ENCODE data around the gene CDK5RAP2.

The CDK5RAP2 gene

GRCh38 chr9:120434532-120434931 is 145.4 kb downstream of the CDK5RAP2 start:
- no peak for DNase-seq

- DNase-seq: no peak
Observed at GRCh38 chr9:120433701-120434100, 146.3 kb downstream of the CDK5RAP2 start.

DNA sequence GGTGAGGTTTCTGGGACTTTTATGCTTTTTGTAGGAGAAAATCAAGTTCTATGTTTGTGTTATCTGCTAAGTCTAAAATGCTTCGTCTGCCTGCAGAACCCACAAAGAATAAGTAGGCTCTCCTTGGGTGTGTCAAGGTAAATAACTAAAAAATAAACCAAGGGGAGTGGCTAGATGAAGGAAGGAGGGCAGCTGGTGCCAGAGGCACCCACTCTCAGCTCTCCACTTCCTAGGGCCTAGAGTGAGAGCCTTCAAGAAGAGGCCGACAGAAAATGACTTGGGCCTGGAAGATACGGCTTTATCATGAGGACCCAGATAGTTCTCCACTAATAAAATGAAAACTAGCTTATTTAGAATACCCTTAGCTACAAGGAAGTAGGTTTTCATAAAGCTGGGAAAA is 147.4 kb downstream of the CDK5RAP2 start:
- DNase-seq: no peak

DNA sequence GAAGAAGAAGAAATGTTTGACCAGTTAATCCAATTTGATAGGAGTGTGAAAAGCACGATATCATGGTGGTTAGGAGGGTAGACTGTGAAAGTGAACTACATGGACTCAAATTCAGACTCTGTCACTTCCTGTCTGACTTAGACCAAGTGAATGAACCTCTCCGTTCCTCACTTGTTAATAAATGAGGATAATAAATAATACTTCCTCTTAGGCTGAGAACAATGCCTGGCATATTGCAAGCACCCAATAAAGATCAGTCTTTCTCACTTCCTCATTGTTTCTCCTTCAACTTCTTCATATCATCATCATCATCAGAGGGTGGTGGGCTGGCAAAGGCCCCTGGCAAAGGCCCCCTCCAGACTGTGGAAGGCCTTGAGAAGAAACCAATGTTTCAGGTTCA is 148.7 kb downstream of the CDK5RAP2 start:
- DNase-seq: no peak

- DNase-seq: no peak
Observed at GRCh38 chr9:120424248-120424647, 155.7 kb downstream of the CDK5RAP2 start.

GRCh38 chr9:120423812-120424211 is 156.2 kb downstream of the CDK5RAP2 start:
- no peak for DNase-seq

DNA sequence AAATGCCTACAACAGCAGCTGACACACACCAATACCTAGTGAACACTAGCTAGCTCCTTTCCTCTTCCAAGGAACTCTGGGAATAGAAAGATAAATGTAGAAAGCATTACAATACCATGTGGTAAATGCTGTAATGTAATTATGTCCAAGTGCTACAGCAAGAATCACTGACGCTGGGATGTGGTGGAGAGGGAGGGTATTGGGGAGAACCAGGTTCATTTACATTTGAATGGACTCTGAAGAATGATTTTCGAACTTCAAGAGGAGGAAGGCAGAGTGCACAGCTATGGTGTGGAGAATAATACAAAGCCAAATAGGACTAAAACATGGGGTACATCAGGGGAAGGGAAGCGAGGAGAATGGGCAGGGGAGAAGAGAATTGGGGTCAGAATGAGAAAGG is 158.0 kb downstream of the CDK5RAP2 start:
- DNase-seq: no peak

DNA sequence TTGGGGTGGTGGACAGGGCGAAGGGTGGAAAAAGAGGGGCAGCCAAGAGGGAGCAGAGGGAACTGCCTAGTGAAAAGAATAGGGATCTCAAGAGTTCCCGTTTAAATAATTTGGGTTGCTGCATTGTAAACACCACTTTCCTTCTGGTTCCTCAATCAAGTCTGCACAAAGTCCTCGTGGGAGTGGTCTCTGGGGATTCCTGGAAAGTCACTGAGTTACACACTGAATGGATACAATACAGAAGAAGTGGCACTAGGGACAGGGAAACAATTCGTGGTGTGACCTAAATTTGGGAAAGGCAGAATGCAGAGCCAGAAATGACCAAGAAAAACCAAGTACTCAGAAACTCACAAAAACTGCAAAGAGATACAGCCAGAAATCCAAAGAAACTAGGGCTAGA is 161.7 kb downstream of the CDK5RAP2 start:
- no peak for DNase-seq

DNA sequence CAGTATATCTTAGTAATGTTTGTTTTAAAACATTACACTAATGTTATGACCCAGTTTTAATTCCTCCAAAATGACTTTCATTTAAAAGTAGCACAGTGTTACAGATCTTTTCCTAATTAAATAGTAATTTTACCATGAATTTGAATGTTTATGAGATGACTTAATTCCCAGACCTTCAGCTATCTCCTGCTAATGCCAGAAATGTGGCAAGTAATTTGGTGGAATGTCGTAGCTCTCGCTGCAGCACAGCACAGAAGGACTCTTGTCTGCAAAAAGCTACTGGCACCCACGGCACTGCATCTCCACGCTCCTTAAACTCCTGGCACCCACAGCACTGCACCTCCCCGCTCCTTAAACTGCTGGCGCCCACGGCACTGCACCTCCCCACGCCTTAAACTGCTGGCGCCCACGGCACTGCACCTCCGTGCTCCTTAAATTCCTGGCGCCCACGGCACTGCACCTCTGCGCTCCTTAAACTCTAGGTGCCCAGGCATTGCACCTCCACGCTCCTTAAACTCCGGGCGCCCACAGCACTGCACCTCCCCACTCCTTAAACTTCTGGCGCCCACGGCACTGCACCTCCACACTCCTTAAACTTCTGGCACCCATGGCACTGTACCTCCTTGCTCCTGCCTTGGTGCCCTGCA is 163.1 kb downstream of the CDK5RAP2 start:
- no peak for DNase-seq

- DNase-seq: no peak
Observed at GRCh38 chr9:120413121-120414048, 166.6 kb downstream of the CDK5RAP2 start.

DNA sequence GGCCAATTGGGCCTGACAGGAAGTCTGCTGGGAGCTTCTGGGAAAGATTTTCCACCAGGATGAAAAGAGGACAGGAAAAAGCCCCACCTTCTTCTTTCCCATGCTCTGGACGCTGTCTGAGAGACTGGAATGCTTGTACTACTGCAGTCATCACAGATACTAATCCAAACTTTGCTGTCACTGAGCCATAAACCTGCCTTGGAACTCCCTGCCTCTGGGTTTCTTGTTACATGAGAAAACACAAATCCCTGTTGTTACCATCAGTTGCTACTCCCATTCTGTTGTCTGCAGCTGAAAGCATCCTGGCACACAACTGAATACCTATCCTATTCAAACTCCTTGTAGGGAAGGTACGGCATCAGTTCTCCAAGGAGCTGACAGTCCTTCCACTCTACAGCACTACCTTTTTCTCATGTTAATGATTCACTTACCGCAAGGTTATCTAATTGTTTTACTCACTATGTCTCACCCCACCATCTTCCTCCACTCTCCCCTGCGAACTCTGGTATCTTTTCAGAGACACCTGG is 167.5 kb downstream of the CDK5RAP2 start:
- DNase-seq: no peak

DNA sequence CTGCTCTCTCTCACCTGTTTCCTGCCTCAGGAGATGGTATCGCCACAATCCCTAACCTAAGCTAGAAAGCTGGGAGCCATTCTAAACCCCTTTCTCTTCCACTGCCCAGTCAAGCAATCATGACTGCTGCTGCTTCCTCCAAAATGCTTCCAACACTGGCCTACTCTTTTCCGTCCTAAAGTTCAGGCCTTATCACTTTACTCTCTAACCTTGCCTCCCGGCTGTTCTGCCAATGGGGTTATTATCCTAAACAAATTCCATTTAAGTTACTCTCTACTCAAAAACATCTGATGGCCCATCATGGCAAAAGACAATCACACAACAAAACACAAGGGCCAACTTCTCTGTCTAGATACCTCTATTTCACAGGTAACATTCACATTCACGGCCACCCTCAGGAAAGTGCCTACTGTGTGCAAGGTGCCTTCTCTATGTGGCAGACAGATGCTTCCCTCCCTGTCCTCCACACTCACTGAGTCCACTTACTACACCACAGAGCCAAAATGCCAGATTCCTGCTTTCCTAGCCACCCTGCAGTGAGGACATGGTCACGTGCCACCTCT is 168.0 kb downstream of the CDK5RAP2 start:
- DNase-seq: no peak

DNA sequence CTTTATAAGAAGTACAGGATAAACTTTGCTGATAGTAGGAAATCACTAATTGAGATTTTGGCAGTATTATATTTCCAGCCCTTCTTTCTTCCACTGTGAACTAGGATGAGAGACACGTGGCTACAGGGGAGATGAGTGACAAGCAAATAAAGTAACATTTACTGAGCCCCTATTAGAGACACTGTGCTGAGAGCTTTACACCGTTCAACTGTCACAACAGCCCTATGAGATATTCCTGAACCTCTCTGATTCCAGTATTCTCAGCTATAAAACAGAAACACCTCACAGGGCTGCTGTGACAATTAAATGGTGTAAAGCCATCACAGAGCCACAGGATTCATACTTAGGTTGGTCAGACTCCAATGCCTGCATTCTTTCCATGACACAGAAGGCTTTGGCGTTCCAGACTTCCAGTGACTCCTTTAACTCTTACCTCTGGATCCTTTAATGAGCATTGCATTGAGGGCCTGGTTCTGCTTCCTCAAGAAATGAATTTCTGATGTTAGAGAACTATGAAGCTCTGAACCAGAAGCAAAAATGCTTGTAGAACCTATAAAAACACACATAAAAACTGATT is 169.0 kb downstream of the CDK5RAP2 start:
- no peak for DNase-seq

DNA sequence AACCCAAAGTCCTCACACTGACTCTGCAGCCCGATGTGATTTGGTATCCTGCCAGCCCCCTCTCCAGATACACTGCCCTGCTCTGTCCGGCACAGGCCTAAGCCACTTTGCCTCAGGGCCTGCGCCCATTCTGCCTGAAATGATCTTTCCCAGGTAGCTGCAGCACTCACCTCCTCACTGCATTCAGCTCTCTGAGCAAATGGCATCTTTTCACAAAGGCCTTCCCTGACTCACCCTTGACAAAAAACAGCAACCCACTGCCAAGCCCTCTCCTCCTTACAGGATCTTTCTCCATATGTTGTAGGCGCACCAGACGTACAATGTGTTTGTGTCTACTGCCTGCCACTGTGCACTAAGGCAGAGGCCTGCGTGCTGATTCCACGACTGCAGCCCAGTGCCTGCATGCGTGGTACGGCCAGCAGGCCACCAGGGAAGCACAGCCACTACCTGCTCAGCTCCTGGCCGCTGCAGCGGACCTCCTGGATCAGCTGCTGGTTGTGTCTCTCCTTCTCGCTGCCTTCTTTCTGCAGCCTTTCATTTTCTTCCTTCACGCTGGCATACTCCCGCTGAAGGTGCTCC is 171.2 kb downstream of the CDK5RAP2 start:
- no peak for DNase-seq

DNA sequence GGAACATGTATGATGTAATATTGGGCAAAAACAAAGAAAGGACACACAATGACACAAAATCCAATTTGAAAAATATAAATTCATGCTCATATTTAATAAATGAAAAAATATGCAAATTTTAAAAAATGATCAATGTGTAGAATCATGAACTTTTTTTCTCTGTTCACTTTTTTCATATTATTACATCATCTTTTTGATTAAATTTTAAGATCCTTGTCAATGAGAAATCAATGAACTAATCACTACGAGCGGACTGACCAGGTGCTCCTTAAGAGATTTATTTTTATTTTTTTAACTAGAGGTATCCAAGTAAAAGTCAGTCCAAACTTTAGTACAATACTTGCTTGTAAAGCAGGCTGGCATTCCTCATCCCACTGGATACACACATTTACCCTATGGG is 174.1 kb downstream of the CDK5RAP2 start:
- DNase-seq: no peak

DNA sequence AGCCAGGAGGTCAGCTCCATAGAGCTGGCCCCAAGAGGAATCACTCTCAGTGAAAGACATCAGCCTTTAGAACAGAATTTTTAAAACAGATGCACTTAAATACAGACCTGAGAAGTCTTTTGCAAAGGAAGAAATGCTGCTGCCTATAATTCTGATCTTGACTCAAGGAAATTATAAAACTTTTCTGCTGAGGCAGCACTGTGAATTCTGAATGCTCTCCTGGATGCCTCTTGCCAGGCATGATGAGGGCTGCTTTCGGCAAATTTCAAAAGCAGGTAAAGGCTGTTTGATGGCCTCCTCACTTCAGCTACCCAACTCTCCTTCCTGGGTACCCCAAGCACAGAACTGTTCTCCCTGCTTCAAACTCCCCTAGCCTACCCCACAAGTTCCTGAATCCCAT is 174.8 kb downstream of the CDK5RAP2 start:
- no peak for DNase-seq

- DNase-seq: no peak
Observed at GRCh38 chr9:120403543-120403856, 176.5 kb downstream of the CDK5RAP2 start.

GRCh38 chr9:120402741-120403542 is 177.0 kb downstream of the CDK5RAP2 start:
- DNase-seq: no peak

DNA sequence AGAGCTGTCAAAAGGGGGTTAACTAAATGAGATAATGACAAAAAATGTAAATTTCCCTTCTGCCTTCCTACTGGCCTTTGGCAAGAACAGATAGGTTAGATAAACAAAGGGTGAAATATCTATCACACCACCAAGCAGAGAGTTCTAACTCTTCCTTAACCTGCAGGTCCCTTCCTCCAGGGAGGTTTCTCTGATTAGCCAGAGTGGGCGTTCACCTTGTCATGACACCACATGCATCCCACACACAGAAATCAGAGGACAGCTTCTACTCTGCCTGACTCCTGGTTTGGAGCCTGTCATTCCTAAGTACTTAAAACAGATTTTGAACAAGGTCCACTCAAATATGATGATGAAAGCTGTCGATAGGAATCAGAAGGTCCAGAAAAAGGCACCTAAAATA is 180.0 kb downstream of the CDK5RAP2 start:
- no peak for DNase-seq

DNA sequence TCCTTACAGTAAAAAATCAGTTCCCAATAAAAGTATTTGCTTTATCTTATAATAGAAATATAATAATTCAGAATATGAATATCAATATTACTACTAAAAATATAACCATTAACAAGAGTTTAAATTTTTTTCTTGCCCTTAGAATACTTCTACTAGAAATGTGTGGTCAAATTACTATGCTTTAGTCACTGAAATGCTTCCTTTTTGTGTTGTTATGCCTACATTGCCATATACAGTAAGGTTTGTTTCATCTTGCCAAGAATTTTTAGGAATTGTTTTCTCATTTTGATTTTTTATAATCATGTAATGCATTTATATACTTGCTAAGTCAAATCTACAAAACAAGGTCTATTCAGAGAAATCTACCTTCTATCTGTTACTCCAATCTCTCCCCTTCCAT is 181.7 kb downstream of the CDK5RAP2 start:
- no peak for DNase-seq

DNA sequence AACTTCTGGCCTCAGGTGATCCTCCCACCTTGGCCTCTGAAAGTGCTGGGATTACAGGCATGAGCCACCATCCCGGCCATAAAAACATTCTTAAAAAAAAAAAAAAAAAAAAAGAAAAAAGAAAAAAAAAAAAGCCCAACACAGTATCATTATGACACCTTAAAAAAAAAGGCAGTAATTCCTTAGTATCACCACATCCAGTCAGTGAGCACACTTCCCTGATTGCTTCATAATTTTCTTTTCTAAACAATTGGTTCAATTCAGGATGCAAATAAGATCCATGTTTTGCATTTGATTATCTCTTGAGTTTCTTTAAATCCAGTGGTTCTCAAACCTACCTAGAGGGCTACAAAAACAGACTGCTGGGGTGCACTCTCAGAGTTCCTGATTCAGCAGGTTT is 182.5 kb downstream of the CDK5RAP2 start:
- no peak for DNase-seq

- DNase-seq: no peak
Observed at GRCh38 chr9:120396931-120397330, 183.0 kb downstream of the CDK5RAP2 start.

Data from C1 segment of cervical spinal cord (tissue), 14 donors.